Body of pancreas (tissue), 4 donors: ENCODE measurements around the gene FAM13A.

Source experiments
- CTCF ChIP-seq, 7 experiments: fragments of 450-650 bp in 4 of 7; fragments of 200-600 bp in 3 of 7; sonication (generic) in 3 of 7; IDR thresholded peaks; one replicate each; pipeline ENCODE4 v1.5.1; 2016 to 2019; ENCODE audit warnings: antibody characterized with exemption in 7 of 7
- POLR2A ChIP-seq, 3 donors: fragments of 450-650 bp; IDR thresholded peaks; one replicate each; pipeline ENCODE4 v1.6.1; 2016; ENCODE audit warnings: antibody characterized with exemption in 3 of 3, mild to moderate bottlenecking in 2 of 3

GRCh38 chr4:89069481-89069880 is 12.5 kb upstream of the FAM13A start:
- TF ChIP-seq CTCF (IDR thresholded peaks at IDR 0.05) (no peak), POLR2A (IDR thresholded peaks at IDR 0.05) (no peak)
